HepG2 (cell line): ENCODE results near the gene SFRP4. TPM values are rescaled to one million over a fixed set of nuclear protein-coding genes. Genes with fewer than 3 reads are reported as not detected.

ENCODE experiments used
- FOXA3 ChIP-seq: IDR thresholded peaks from 2 replicates; pipeline ENCODE4 v1.6.1; 2016; ENCODE audit warnings: missing genetic modification reagents, missing compliant biosample characterization
- GMEB1 ChIP-seq: sonication (generic); formaldehyde crosslinking; IDR thresholded peaks from 2 replicates; pipeline ENCODE4 v1.5.1; 2020; ENCODE audit warnings: missing genetic modification reagents, mild to moderate bottlenecking, borderline replicate concordance
- MAFK ChIP-seq, 2 experiments: IDR thresholded peaks in 1 of 2; conservative IDR thresholded peaks in 1 of 2; 2 replicates each; pipeline ENCODE4 v1.6.1; 2011; ENCODE audit warnings: improper control_type of control experiment in 2 of 2, low read length in 2 of 2
- MYPOP ChIP-seq: sonication (generic); formaldehyde crosslinking; IDR thresholded peaks from 2 replicates; pipeline ENCODE4 v1.8.1; 2023; ENCODE audit warnings: mild to moderate bottlenecking, moderate library complexity, missing genetic modification reagents
- RBM39 ChIP-seq: fragments of 200-400 bp; formaldehyde crosslinking; IDR thresholded peaks from one replicate; pipeline ENCODE4 v1.6.1; 2018; ENCODE audit warnings: antibody characterized with exemption, mild to moderate bottlenecking, low read depth, low read length; ENCODE audit not compliant: poor library complexity, severe bottlenecking
- ZFP36 ChIP-seq: fragments of 150-350 bp; IDR thresholded peaks from 2 replicates; pipeline ENCODE4 v1.6.1; 2018; ENCODE audit warnings: borderline replicate concordance, low read length, low read depth; ENCODE audit not compliant: partially characterized antibody
- ZNF232 ChIP-seq: sonication (generic); formaldehyde crosslinking; IDR thresholded peaks from 2 replicates; pipeline ENCODE4 v1.4.0; 2020; ENCODE audit warnings: missing genetic modification reagents, borderline replicate concordance
- ZNF296 ChIP-seq: sonication (generic); formaldehyde crosslinking; conservative IDR thresholded peaks from 2 replicates; pipeline ENCODE4 v1.5.0; 2020; ENCODE audit warnings: mild to moderate bottlenecking, missing genetic modification reagents
- ZNF333 ChIP-seq: sonication (generic); formaldehyde crosslinking; IDR thresholded peaks from 2 replicates; pipeline ENCODE4 v1.4.0; 2020; ENCODE audit warnings: mild to moderate bottlenecking, missing genetic modification reagents, borderline replicate concordance
- ZNF484 ChIP-seq: sonication (generic); formaldehyde crosslinking; IDR thresholded peaks from 2 replicates; pipeline ENCODE4 v1.5.1; 2020; ENCODE audit warnings: mild to moderate bottlenecking, low read depth, missing genetic modification reagents, borderline replicate concordance
- ZNF576 ChIP-seq: sonication (generic); formaldehyde crosslinking; IDR thresholded peaks from 2 replicates; pipeline ENCODE4 v1.4.0; 2020; ENCODE audit warnings: mild to moderate bottlenecking, missing genetic modification reagents
- ZNF614 ChIP-seq: IDR thresholded peaks from 2 replicates; pipeline ENCODE4 v1.6.1; 2018; ENCODE audit warnings: missing biosample characterization, missing genetic modification reagents, inconsistent platforms, borderline replicate concordance
- ZNF724P ChIP-seq: sonication (generic); formaldehyde crosslinking; IDR thresholded peaks from 2 replicates; pipeline ENCODE4 v1.8.0; 2022; ENCODE audit warnings: missing genetic modification reagents, borderline replicate concordance
- ZNF773 ChIP-seq: sonication (generic); formaldehyde crosslinking; IDR thresholded peaks from 2 replicates; pipeline ENCODE4 v1.4.0; 2020; ENCODE audit warnings: missing genetic modification reagents, borderline replicate concordance
- ZNF878 ChIP-seq: sonication (generic); formaldehyde crosslinking; IDR thresholded peaks from 2 replicates; pipeline ENCODE4 v1.8.1; 2023; ENCODE audit warnings: mild to moderate bottlenecking, missing genetic modification reagents, moderate library complexity
- polyA plus RNA-seq, 8 experiments: library from polyadenylated mRNA; depleted of rRNA in 3 of 8; stranded (reverse) in 7 of 8; unstranded in 1 of 8; fragments of >200 nt; fragmentation: Illumina TruSeq in 4 of 8; extraction: Trizol in 4 of 8; gene quantifications; 2 replicates each; pipeline versions ENCODE4 v1.2.1 to v1.2.3, GENCODE V29; 2011 to 2016; ENCODE audit warnings: low read depth in 4 of 8, missing spikeins in 1 of 8, mixed read lengths in 1 of 8; ENCODE audit not compliant: insufficient read depth in 1 of 8
- total RNA-seq, 5 experiments: library from RNA; depleted of rRNA; stranded (reverse); fragments of >200 nt; fragmentation: Illumina TruSeq; extraction: Trizol; gene quantifications; 2 replicates each; pipeline ENCODE4 v1.2.3, GENCODE V29; 2016; ENCODE audit warnings: low read depth in 1 of 5
- TF ChIP-seq, protein P1 (sequence below): sonication (generic); formaldehyde crosslinking; IDR thresholded peaks from 2 replicates; pipeline ENCODE4 v1.8.0; 2022; ENCODE audit warnings: mild to moderate bottlenecking, missing genetic modification reagents
- TF ChIP-seq, protein P2 (sequence below): sonication (generic); formaldehyde crosslinking; IDR thresholded peaks from 2 replicates; pipeline ENCODE4 v1.5.0; 2020; ENCODE audit warnings: missing genetic modification reagents, mild to moderate bottlenecking, borderline replicate concordance
- TF ChIP-seq, protein P3 (sequence below): IDR thresholded peaks from 2 replicates; pipeline ENCODE4 v1.6.1; 2016; ENCODE audit warnings: low read depth

Gene SFRP4
- total and polyA plus RNA-seq, 2 of the 13 experiments (the other 11 are each of a cell fraction or from before 2014, with no cell fraction given) = 0.96 to 1.8 TPM

DNA sequence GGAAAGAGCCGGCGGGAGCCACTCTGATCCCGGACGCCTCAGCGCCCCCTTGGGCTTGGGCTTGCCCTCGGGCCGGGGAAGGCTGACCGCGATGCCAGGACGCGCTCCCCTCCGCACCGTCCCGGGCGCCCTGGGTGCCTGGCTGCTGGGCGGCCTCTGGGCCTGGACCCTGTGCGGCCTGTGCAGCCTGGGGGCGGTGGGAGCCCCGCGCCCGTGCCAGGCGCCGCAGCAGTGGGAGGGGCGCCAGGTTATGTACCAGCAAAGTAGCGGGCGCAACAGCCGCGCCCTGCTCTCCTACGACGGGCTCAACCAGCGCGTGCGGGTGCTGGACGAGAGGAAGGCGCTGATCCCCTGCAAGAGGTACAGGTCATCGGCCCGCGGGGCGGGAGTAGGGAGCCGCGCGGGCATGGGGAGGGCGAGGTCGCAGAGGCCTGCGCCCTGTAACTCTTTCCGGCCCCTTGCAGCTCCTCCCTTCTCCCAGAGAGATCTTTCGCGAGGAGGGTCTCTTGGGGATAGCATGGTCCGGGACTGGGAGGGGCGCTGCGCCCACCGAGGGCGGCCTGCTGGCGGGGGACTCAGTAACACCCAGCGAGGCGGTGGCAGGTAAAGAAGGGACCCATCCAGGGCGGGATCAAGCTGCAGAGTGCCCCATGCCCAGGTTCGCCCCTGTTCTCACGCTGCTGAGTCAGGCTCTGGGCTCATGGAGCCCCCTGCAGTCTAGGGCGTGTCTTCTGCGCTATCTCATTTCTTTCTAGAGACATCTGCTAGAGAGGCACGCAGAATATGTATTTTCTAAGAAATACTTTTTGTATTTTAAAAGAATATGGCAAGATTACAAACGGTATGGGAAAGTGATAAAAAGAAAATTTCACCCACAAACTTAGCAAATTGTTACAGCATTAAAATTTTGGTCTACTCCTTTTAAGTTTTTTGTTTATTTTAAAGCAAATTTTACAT, 4.5 kb upstream of the SFRP4 start (continued):
- TF ChIP-seq, protein P1, sequence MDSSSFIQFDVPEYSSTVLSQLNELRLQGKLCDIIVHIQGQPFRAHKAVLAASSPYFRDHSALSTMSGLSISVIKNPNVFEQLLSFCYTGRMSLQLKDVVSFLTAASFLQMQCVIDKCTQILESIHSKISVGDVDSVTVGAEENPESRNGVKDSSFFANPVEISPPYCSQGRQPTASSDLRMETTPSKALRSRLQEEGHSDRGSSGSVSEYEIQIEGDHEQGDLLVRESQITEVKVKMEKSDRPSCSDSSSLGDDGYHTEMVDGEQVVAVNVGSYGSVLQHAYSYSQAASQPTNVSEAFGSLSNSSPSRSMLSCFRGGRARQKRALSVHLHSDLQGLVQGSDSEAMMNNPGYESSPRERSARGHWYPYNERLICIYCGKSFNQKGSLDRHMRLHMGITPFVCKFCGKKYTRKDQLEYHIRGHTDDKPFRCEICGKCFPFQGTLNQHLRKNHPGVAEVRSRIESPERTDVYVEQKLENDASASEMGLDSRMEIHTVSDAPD (CRISPR knock-in tag) = no peak
- TF ChIP-seq ZNF614 (CRISPR knock-in tag) = no peak
- TF ChIP-seq GMEB1 = peak; percentile 57
- no peak; the same call in 1 of the 2 replicates for TF ChIP-seq ZNF232 (CRISPR knock-in tag)
- TF ChIP-seq, protein P2, sequence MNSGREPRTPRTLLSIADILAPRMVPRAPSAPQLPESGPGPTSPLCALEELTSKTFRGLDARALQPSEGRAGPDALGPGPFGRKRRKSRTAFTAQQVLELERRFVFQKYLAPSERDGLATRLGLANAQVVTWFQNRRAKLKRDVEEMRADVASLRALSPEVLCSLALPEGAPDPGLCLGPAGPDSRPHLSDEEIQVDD (CRISPR knock-in tag) = 0 out of 2 replicates have a peak, but pooled peaks have one; percentile 30
- TF ChIP-seq MAFK (conservative IDR thresholded peaks at IDR 0.05 in 1 of 2, IDR thresholded peaks at IDR 0.05 in 1 of 2; ENCODE audit: low read length in 2 of 2) = peak; percentile 60 to 83
- no peak for TF ChIP-seq ZNF773
- TF ChIP-seq ZNF296 = no peak
- TF ChIP-seq ZNF724P (CRISPR knock-in tag) = peak; percentile 6; the same call in 1 of the 2 replicates
- no peak for TF ChIP-seq ZNF333 (CRISPR knock-in tag)
- TF ChIP-seq ZNF576 (CRISPR knock-in tag) = no peak
- TF ChIP-seq, protein P3, sequence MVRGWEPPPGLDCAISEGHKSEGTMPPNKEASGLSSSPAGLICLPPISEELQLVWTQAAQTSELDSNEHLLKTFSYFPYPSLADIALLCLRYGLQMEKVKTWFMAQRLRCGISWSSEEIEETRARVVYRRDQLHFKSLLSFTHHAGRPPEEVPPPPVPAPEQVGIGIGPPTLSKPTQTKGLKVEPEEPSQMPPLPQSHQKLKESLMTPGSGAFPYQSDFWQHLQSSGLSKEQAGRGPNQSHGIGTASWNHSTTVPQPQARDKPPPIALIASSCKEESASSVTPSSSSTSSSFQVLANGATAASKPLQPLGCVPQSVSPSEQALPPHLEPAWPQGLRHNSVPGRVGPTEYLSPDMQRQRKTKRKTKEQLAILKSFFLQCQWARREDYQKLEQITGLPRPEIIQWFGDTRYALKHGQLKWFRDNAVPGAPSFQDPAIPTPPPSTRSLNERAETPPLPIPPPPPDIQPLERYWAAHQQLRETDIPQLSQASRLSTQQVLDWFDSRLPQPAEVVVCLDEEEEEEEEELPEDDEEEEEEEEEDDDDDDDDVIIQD (CRISPR knock-in tag) = no peak
- no peak for TF ChIP-seq FOXA3 (CRISPR knock-in tag)
- peak; percentile 93 for TF ChIP-seq RBM39
- TF ChIP-seq MYPOP (CRISPR knock-in tag) = peak; percentile 77; the same call in 1 of the 2 replicates
- no peak; the same call in 1 of the 2 replicates for TF ChIP-seq ZNF878 (CRISPR knock-in tag)
- no peak for TF ChIP-seq ZNF484 (CRISPR knock-in tag)
- no peak for TF ChIP-seq ZFP36
